Activated CD4-positive, alpha-beta T cell treated with anti-CD3 and anti-CD28 coated beads for 36 hours (primary cell): Measurements from ENCODE around the gene TMEM91. TPM values are rescaled to one million over a fixed set of nuclear protein-coding genes. Genes with fewer than 3 reads are reported as not detected.
"Not testable (repeated sequence)": the region's sequence is repeated elsewhere in the genome, so short reads cannot be mapped to it uniquely, and the experiment has no call there.

ENCODE experiments used
- ATAC-seq: fragments of 200-7000 bp; cut with Tn5 transposase; one replicate; pipeline ENCODE4 v1.10.0; 2021; ENCODE audit warnings: mild to moderate bottlenecking, moderate library complexity
- CTCF ChIA-PET: fragments of 350-600 bp; sonication (Branson Sonifier 250); formaldehyde crosslinking; loops from one replicate; lab custom pipeline; 2021; ENCODE audit warnings: antibody characterized with exemption; lab: Charles Lee
- POLR2A ChIA-PET: fragments of 350-600 bp; sonication (Branson Sonifier 250); formaldehyde crosslinking; loops from one replicate; lab custom pipeline; 2021; ENCODE audit warnings: antibody characterized with exemption, inconsistent platforms; lab: Charles Lee
- DNase-seq: peaks from one replicate; pipeline ENCODE4 v3.0.0-alpha.2; 2020
- H3K27ac Mint-ChIP-seq: one replicate; pipeline ENCODE4 v1.8.0; 2021; ENCODE audit warnings: mixed read lengths
- H3K27me3 Mint-ChIP-seq: one replicate; pipeline ENCODE4 v1.8.0; 2021; ENCODE audit warnings: mixed read lengths
- H3K36me3 Mint-ChIP-seq: one replicate; pipeline ENCODE4 v1.8.0; 2021; ENCODE audit warnings: low read depth, mixed read lengths
- H3K4me1 Mint-ChIP-seq: one replicate; pipeline ENCODE4 v1.8.0; 2021; ENCODE audit warnings: mixed read lengths
- H3K4me3 Mint-ChIP-seq: one replicate; pipeline ENCODE4 v1.8.0; 2021; ENCODE audit warnings: mild to moderate bottlenecking, moderate library complexity, mixed read lengths
- H3K9me3 Mint-ChIP-seq: one replicate; pipeline ENCODE4 v1.8.0; 2021; ENCODE audit warnings: low read depth, mixed read lengths
- intact Hi-C, 2 experiments: fragments of 100-400 bp; cut with DNase I in 1 of 2; cut with micrococcal nuclease in 1 of 2; formaldehyde crosslinking; loops; one replicate each; pipeline versions ENCODE4 v1.14.2 to v1.15.1; 2022 to 2024; cut with DNase I, micrococcal nuclease
- total RNA-seq, 2 experiments: library from RNA; stranded (reverse); gene quantifications; one replicate each; pipeline ENCODE4 v1.2.3, GENCODE V29; 2021

The TMEM91 gene
- total RNA-seq, 2 experiments from 2014 or later, result 3.0 to 4.0 TPM

DNA sequence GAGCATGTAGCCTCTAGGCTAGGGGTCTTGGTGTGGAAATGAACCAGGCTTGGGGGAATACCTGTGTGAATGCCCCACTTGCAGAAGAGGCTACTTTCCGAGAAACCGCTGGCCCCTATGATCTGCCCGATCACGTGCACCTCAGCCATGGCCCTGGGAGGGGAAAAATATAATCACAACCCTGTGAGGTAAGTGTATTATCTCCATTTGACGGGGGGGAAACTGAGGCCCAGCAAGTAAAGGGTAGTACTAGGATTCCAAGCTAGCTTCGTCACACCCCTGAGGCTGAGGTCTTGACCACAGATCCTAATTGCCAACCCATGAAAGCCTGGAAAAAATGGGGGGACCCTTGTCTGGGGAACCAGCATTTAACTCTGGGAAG is 13.0 kb upstream of the TMEM91 start:
- peaks cover 34% of the 10 kb centered on the region for H3K4me1 Mint-ChIP-seq
- no peaks in the 10 kb centered on the region for H3K27me3 Mint-ChIP-seq
- POLR2A ChIA-PET, result interaction anchor here (0.7 to 3.1 kb wide), 5 partner anchors 10 to 100 kb away, joined by 5 to 20 read pairs (median 8); partner anchors contain the start of genes DMAC2, HNRNPUL1, TGFB1 and TMEM91
- intact Hi-C loops, result loop anchor here in 1 of 2 experiments (1.0 kb wide), 1 partner anchor 9 kb away; no protein-coding TSS in a partner anchor
- peak overlapping the region; percentile 92 for H3K4me3 Mint-ChIP-seq
- peak overlapping the region; percentile 98 for H3K27ac Mint-ChIP-seq
- H3K9me3 Mint-ChIP-seq, result no peaks in the 10 kb centered on the region
- ATAC-seq, result no peak
- CTCF ChIA-PET, result interaction anchor here (0.9 to 2.9 kb wide), 11 partner anchors 8 to 234 kb away, joined by 3 to 24 read pairs (median 5); partner anchors contain the start of genes DMAC2 and TGFB1
- H3K36me3 Mint-ChIP-seq, result peaks cover 2% of the 10 kb centered on the region
- DNase-seq, result no peak

GRCh38 chr19:41363753-41364523 is 12.4 kb upstream of the TMEM91 start, which contains the start of gene B9D2:
B9D2 (minus strand) TSS chr19:41364149; CDS start chr19:41363519, 630 bp downstream.
- Mint-ChIP-seq H3K36me3 (peaks cover 2% of the 10 kb centered on the region), H3K4me1 (peaks cover 29% of the 10 kb centered on the region), H3K27me3 (no peaks in the 10 kb centered on the region), H3K4me3 (peak within 1 kb of the TSS; percentile 92), H3K9me3 (no peaks in the 10 kb centered on the region), H3K27ac (peak within 1 kb of the TSS; percentile 98)
- ChIA-PET CTCF (interaction anchor here (0.6 to 2.9 kb wide), 16 partner anchors 9 to 728 kb away, joined by 3 to 24 read pairs (median 4); partner anchors contain the start of genes DMAC2, TGFB1 and TMEM91), POLR2A (interaction anchor here (0.7 to 3.1 kb wide), 6 partner anchors 11 to 168 kb away, joined by 4 to 20 read pairs (median 7); partner anchors contain the start of genes DMAC2, HNRNPUL1, TGFB1 and TMEM91)
- ATAC-seq (peak; percentile 95), DNase-seq (peak; percentile 99)
- intact Hi-C loops, result loop anchor here (1.0 kb wide), 8 partner anchors 10 to 614 kb away; partner anchors contain the start of genes BCKDHA (in 2 of the 2), DMAC2 (in 2 of the 2), EXOSC5 (in 2 of the 2) and ACTMAP (in 1 of the 2)

DNA sequence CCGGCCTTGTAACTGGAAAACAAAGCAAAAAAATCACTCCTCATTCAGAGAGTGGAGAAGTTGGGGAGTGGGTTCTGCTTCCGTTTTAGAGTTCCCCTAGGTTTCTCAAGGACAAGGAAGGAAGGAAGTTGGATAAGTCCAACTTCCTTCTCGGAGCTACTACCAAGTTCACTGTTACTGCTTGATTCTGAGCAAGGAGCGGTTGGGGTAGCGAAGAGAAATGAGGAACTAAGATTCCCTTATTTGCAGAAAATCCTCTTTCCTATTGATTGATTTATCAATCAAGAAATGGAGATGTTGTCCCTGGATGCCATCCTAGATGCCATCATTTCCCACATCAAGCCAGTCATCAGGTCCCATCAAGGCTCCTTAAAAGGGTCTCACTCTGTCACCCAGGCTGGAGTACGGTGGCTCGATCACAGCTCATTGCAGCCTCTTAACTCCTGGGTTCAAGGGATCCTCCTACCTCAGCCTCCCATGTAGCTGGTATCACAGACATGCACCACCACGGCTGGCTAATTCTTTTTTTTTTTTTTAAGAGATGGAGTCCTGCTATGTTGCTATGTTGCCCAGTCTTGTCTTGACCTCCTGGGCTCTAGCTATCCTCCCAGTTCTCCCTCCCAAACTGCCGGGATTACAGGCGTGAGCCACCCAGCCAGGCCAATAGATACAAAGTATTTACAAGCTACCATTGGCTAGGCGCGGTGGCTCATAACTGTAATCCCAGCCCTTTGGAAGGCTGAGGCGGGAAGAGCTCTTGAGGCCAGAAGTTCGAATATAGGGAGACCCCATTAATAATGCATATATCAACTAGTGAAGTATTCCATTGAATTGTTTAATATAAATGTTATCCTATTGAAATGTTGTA is 11.6 kb upstream of the TMEM91 start:
- no peaks in the 10 kb centered on the region for H3K27me3 Mint-ChIP-seq
- peaks cover 2% of the 10 kb centered on the region for H3K36me3 Mint-ChIP-seq
- no peaks in the 10 kb centered on the region for H3K9me3 Mint-ChIP-seq
- CTCF ChIA-PET, result interaction anchor here (1.0 to 2.9 kb wide), 11 partner anchors 9 to 729 kb away, joined by 3 to 24 read pairs (median 5); partner anchors contain the start of genes DMAC2, TGFB1 and TMEM91
- ATAC-seq (no peak), DNase-seq (no peak)
- H3K4me3 Mint-ChIP-seq, result peak overlapping the region; percentile 92
- H3K27ac Mint-ChIP-seq, result peak overlapping the region; percentile 98
- POLR2A ChIA-PET, result interaction anchor here (0.9 to 3.1 kb wide), 4 partner anchors 12 to 167 kb away, joined by 4 to 20 read pairs (median 12); partner anchors contain the start of genes HNRNPUL1 and TGFB1
- intact Hi-C loops, result loop anchor here (1.0 kb wide), 7 partner anchors 13 to 614 kb away; partner anchors contain the start of genes BCKDHA (in 2 of the 2), DMAC2 (in 2 of the 2), EXOSC5 (in 2 of the 2) and ACTMAP (in 1 of the 2)
- H3K4me1 Mint-ChIP-seq, result peaks cover 24% of the 10 kb centered on the region

- ChIA-PET POLR2A (interaction anchor here (0.5 kb wide), 1 partner anchor 17 kb away, joined by 6 read pairs; no protein-coding TSS in a partner anchor), CTCF (interaction anchor here (0.6 to 1.1 kb wide), 3 partner anchors 14 to 83 kb away, joined by 3 to 4 read pairs (median 4); no protein-coding TSS in a partner anchor)
- H3K4me3 Mint-ChIP-seq, result no peak overlapping the region
- no peaks in the 10 kb centered on the region for H3K9me3 Mint-ChIP-seq
- no peak overlapping the region for H3K27ac Mint-ChIP-seq
- intact Hi-C loops, result no loop called here
- H3K4me1 Mint-ChIP-seq, result peaks cover 21% of the 10 kb centered on the region
- DNase-seq (peak; percentile 52), ATAC-seq (no peak)
- H3K36me3 Mint-ChIP-seq, result peaks cover 2% of the 10 kb centered on the region
- no peaks in the 10 kb centered on the region for H3K27me3 Mint-ChIP-seq
Measured at GRCh38 chr19:41366089-41366488, 10.2 kb upstream of the TMEM91 start.

DNA sequence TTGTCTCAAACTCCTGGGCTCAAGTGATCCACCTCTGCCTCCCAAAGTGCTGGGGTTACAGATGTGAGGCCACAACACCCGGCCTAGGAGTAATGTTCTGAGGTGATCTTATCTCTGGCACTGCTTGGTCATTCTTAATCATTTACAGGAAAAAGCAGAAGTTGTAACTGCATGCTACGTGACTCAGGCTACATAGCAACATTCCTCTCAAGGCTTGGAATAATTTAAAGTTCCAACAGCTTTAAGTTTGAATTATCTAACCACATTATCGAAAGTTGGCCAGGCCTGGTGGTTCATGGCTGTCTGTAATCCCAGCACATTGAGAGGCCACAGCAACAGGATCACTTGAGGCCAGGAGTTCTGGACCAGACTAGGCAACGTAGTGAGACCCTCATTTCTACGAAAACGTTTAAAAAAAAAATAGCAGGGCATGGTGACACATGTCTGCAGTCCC is 8.5 kb upstream of the TMEM91 start:
- Mint-ChIP-seq H3K27ac (no peak overlapping the region), H3K4me1 (peaks cover 18% of the 10 kb centered on the region), H3K4me3 (no peak overlapping the region), H3K27me3 (no peaks in the 10 kb centered on the region), H3K36me3 (peaks cover 2% of the 10 kb centered on the region), H3K9me3 (no peaks in the 10 kb centered on the region)
- ChIA-PET POLR2A (interaction anchor here (0.6 kb wide), 1 partner anchor 26 kb away, joined by 10 read pairs; no protein-coding TSS in a partner anchor), CTCF (interaction anchor here (0.7 kb wide), 1 partner anchor 63 kb away, joined by 3 read pairs; no protein-coding TSS in a partner anchor)
- DNase-seq, result no peak
- intact Hi-C loops, result no loop called here
- no peak for ATAC-seq

DNA sequence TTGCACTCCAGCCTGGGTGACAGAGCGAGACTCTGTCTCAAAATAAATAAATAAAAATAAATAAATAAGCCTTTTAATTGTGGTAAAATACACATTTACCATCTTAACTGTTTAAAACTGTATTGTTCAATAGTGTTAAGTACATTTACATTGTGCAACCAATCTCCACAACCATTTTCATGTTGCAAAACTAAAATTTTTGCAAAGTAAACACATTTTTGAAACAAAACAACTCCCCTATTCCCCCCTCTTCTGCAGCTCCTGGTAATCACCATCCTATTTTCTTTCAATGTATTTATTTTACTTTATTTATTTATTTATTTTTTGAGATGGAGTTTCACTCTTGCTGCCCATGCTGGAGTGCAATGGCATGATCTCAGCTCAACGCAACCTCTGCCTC is 6.6 kb upstream of the TMEM91 start:
- ATAC-seq, result no peak
- no peaks in the 10 kb centered on the region for H3K27me3 Mint-ChIP-seq
- POLR2A ChIA-PET, result no interaction called here
- no peak for DNase-seq
- no peaks in the 10 kb centered on the region for H3K36me3 Mint-ChIP-seq
- CTCF ChIA-PET, result no interaction called here
- no peaks in the 10 kb centered on the region for H3K9me3 Mint-ChIP-seq
- H3K4me3 Mint-ChIP-seq, result no peak overlapping the region
- intact Hi-C loops, result no loop called here
- no peak overlapping the region for H3K27ac Mint-ChIP-seq
- H3K4me1 Mint-ChIP-seq, result peaks cover 8% of the 10 kb centered on the region

GRCh38 chr19:41371119-41371518 is 5.2 kb upstream of the TMEM91 start:
- H3K4me1 Mint-ChIP-seq, result peaks cover 14% of the 10 kb centered on the region
- DNase-seq, ATAC-seq, H3K4me3 Mint-ChIP-seq, POLR2A ChIA-PET, H3K27me3 Mint-ChIP-seq, H3K9me3 Mint-ChIP-seq, H3K27ac Mint-ChIP-seq, H3K36me3 Mint-ChIP-seq, intact Hi-C loops: not testable (repeated sequence)
- CTCF ChIA-PET, result interaction anchor here (0.6 kb wide), 1 partner anchor 18 kb away, joined by 4 read pairs; no protein-coding TSS in a partner anchor

DNA sequence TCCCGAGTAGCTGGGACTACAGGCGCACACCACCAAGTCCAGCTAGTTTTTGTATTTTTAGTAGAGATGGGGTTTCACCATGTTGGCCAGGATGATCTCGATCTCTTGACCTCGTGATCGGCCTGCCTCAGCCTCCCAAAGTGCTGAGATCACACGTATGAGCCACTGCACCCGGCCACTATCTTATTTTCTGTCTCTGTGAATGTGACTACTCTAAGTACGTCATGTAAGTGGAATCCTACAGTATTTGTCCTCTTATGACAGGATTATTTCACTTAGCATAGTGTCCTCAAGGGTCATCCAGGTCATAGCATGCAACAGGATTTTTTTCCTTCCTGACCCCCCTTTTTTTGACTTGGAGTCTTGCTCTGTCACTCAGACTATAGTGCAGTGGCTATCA is 4.8 kb upstream of the TMEM91 start:
- no peak for DNase-seq
- ATAC-seq, result no peak
- Mint-ChIP-seq H3K9me3 (no peaks in the 10 kb centered on the region), H3K4me3 (no peak overlapping the region), H3K36me3 (no peaks in the 10 kb centered on the region), H3K27me3 (no peaks in the 10 kb centered on the region), H3K27ac (no peak overlapping the region), H3K4me1 (peaks cover 11% of the 10 kb centered on the region)
- intact Hi-C loops, result no loop called here
- POLR2A ChIA-PET, result no interaction called here
- CTCF ChIA-PET, result no interaction called here

DNA sequence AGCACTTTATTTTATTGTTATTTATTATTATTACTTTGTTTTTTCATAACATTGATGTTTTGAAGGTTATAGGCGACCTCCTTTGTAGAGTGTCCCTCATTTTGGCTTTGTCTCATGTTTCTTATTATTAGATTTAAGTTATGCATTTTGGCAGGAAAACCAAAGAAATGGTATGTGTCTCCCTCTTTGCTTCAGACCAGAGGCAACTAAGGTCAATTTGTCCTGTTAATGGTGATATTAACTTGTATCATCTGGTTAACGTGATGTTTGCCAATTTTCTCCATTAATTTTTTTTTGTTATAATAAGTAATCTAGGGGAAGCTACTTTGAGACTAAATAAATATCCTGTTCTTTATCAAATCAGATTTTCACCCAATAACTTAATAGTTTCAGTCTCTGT is 3.8 kb upstream of the TMEM91 start:
- POLR2A ChIA-PET, result no interaction called here
- intact Hi-C loops, result no loop called here
- DNase-seq (no peak), ATAC-seq (no peak)
- CTCF ChIA-PET, result no interaction called here
- no peaks in the 10 kb centered on the region for H3K27me3 Mint-ChIP-seq
- peaks cover 21% of the 10 kb centered on the region for H3K4me1 Mint-ChIP-seq
- H3K4me3 Mint-ChIP-seq, result no peak overlapping the region
- no peaks in the 10 kb centered on the region for H3K36me3 Mint-ChIP-seq
- H3K9me3 Mint-ChIP-seq, result no peaks in the 10 kb centered on the region
- no peak overlapping the region for H3K27ac Mint-ChIP-seq

DNA sequence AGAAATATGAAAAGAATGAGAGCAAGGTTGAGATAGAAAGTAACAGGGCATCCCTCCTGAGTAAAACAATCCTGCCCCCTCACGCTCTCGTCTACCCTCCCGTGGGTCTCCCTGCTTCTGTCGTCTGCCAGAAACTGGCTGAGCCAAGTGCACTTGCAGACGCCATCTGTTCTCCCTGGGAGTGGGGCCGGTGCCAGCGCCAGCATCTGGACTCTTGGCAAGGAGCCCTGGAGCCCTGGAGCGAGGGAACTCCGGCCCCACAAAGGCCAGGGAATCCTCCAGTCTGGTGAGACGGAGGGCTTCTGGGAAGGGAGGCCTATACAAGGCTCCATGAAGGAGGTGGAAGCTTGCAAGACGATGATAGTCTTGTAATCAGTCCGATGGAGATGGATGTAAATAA is 2.3 kb upstream of the TMEM91 start:
- H3K27ac Mint-ChIP-seq, result no peak overlapping the region

More for the DNA sequence above, 2.3 kb upstream of the TMEM91 start:
- Mint-ChIP-seq H3K9me3 (no peaks in the 10 kb centered on the region), H3K4me1 (peaks cover 17% of the 10 kb centered on the region), H3K36me3 (no peaks in the 10 kb centered on the region), H3K27me3 (no peaks in the 10 kb centered on the region), H3K4me3 (no peak overlapping the region)
- intact Hi-C loops, result no loop called here
- ChIA-PET CTCF (interaction anchor here (0.6 kb wide), 1 partner anchor 112 kb away, joined by 3 read pairs; no protein-coding TSS in a partner anchor), POLR2A (no interaction called here)
- ATAC-seq, result no peak
- DNase-seq, result no peak
